WERI-Rb-1 (cell line): Measurements from ENCODE around the gene SERTAD2.

Experiments
- DNase-seq: peaks from one replicate; pipeline ENCODE4 v3.0.0-alpha.2; 2020
- H3K27ac ChIP-seq: fragments of 250-450 bp; sonication (Bioruptor Pico); 2 replicates; pipeline ENCODE4 v1.5.1; 2020; ENCODE audit warnings: mild to moderate bottlenecking, moderate library complexity
- H3K27me3 ChIP-seq: fragments of 250-450 bp; sonication (Bioruptor Pico); 2 replicates; pipeline ENCODE4 v1.5.1; 2021; ENCODE audit warnings: mild to moderate bottlenecking, low read depth, moderate library complexity; ENCODE audit not compliant: insufficient read depth, severe bottlenecking
- H3K36me3 ChIP-seq: fragments of 250-450 bp; sonication (Bioruptor Pico); 2 replicates; pipeline ENCODE4 v1.5.1; 2020; ENCODE audit warnings: mild to moderate bottlenecking, moderate library complexity
- H3K4me3 ChIP-seq: 2 replicates; pipeline ENCODE4 v1.5.1; 2011; ENCODE audit warnings: low read depth, mild to moderate bottlenecking, control low read depth, low read length
- H3K9me3 ChIP-seq: fragments of 250-450 bp; sonication (Bioruptor Pico); 2 replicates; pipeline ENCODE4 v1.5.1; 2021; ENCODE audit warnings: mild to moderate bottlenecking, moderate library complexity; ENCODE audit not compliant: severe bottlenecking
- TF ChIP-seq, protein P1 (sequence below): IDR thresholded peaks from 2 replicates; pipeline ENCODE4 v1.5.1; 2011; ENCODE audit warnings: low read depth, mild to moderate bottlenecking, control low read depth, inconsistent platforms, low read length

The SERTAD2 gene

DNA sequence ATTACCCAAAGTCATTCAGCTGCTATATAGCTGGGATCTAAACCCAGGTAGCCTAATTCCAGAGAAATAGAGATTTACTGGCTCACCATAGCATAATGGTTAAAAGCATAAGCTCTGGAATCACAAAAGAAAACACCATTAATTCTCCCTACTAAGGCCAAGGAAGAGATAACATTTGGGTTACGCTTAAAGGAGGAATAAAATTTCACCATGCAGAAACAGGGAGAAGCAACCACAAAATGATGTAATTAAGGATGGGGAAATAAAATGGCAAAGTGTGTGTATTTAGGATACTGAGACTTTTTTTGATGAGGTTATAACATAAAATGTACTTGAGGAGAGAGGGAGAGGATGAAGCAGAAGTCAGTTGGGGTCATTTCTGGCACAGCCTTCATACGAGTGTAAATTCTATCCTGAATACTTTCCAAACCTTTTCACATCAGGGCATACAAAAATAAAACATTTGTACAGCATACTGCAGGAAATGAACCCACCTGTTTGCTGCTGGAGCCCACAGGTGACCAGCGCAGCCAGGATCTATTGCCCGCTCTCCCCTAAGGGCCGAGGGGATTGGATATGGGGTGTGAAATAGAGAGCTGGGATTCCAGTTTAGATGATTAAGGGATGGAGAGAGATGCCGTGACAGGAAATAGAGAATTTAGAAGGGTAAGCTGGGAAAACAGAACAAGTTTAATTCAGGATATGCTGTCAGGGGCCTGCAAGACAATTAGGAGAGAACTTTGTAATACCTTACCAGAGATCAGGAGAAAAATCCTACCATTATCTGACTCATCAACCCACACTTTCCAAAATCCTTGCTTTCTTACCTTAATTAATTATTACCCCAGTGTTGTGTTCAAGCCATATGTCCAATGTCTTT, 43.8 kb upstream of the SERTAD2 start:
- Histone ChIP-seq H3K27ac (no peak overlapping the region), H3K4me3 (no peak overlapping the region), H3K9me3 (no peaks in the 10 kb centered on the region), H3K27me3 (no peaks in the 10 kb centered on the region), H3K36me3 (no peaks in the 10 kb centered on the region)
- no peak for DNase-seq
- TF ChIP-seq, protein P1, sequence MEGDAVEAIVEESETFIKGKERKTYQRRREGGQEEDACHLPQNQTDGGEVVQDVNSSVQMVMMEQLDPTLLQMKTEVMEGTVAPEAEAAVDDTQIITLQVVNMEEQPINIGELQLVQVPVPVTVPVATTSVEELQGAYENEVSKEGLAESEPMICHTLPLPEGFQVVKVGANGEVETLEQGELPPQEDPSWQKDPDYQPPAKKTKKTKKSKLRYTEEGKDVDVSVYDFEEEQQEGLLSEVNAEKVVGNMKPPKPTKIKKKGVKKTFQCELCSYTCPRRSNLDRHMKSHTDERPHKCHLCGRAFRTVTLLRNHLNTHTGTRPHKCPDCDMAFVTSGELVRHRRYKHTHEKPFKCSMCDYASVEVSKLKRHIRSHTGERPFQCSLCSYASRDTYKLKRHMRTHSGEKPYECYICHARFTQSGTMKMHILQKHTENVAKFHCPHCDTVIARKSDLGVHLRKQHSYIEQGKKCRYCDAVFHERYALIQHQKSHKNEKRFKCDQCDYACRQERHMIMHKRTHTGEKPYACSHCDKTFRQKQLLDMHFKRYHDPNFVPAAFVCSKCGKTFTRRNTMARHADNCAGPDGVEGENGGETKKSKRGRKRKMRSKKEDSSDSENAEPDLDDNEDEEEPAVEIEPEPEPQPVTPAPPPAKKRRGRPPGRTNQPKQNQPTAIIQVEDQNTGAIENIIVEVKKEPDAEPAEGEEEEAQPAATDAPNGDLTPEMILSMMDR, result no peak

DNA sequence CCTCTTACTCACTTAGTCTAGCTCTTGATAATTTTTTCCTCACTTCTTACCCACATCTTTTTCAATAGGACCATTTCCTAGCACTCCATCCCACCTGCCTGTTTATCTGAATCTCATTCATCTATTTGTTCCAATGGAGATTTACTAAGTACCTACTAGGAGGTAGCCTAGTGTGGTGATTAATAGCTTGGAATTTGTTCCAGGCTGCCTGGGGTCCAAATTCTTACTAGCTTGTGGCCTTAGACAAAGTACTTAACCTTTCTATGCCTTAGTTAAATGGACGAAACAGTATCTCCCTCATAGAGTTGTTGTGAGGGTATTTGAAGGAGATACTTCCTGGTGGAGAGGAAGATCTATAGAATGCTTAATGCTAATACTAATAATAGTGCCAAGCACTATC, 42.9 kb upstream of the SERTAD2 start:
- H3K36me3 ChIP-seq, result no peaks in the 10 kb centered on the region
- DNase-seq, result no peak
- H3K27ac ChIP-seq, result no peak overlapping the region
- H3K4me3 ChIP-seq, result no peak overlapping the region
- H3K9me3 ChIP-seq, result no peaks in the 10 kb centered on the region
- no peaks in the 10 kb centered on the region for H3K27me3 ChIP-seq
- TF ChIP-seq, protein P1, result no peak

GRCh38 chr2:64695721-64696261, 42.1 kb upstream of the SERTAD2 start:
- Histone ChIP-seq H3K9me3 (no peaks in the 10 kb centered on the region), H3K36me3 (no peaks in the 10 kb centered on the region), H3K27ac (no peak overlapping the region), H3K27me3 (no peaks in the 10 kb centered on the region), H3K4me3 (no peak overlapping the region)
- TF ChIP-seq, protein P1, result no peak
- DNase-seq, result no peak

- no peak for DNase-seq
- Histone ChIP-seq H3K4me3 (no peak overlapping the region), H3K36me3 (no peaks in the 10 kb centered on the region)
These were observed 38.7 kb upstream of the SERTAD2 start for GRCh38 chr2:64692401-64692800.

GRCh38 chr2:64688909-64689308, 35.2 kb upstream of the SERTAD2 start:
- H3K9me3 ChIP-seq, result no peaks in the 10 kb centered on the region
- no peak overlapping the region for H3K4me3 ChIP-seq
- no peak for DNase-seq
- H3K36me3 ChIP-seq, result no peaks in the 10 kb centered on the region
- TF ChIP-seq, protein P1, result no peak
- no peaks in the 10 kb centered on the region for H3K27me3 ChIP-seq
- H3K27ac ChIP-seq, result no peak overlapping the region

More at GRCh38 chr2:64692401-64692800, 38.7 kb upstream of the SERTAD2 start:
- TF ChIP-seq, protein P1, result no peak
- Histone ChIP-seq H3K9me3 (no peaks in the 10 kb centered on the region), H3K27ac (no peak overlapping the region), H3K27me3 (no peaks in the 10 kb centered on the region)
